H1 (cell line): ENCODE results near the gene NAMPT.

Source experiments
- ATF3 ChIP-seq: IDR thresholded peaks from 2 replicates; pipeline ENCODE4 v1.6.1; 2011; ENCODE audit warnings: low read depth, mild to moderate bottlenecking, low read length; ENCODE audit not compliant: insufficient read depth
- CBX5 ChIP-seq: fragments of 300-800, 300-1000 bp; sonication (generic); IDR thresholded peaks from 2 replicates; pipeline ENCODE4 v1.7.1; 2016; ENCODE audit warnings: antibody characterized with exemption, low read length, low read depth
- CEBPB ChIP-seq: IDR thresholded peaks from 2 replicates; pipeline ENCODE4 v1.6.1; 2012; ENCODE audit warnings: low read depth, low read length
- CTCF ChIP-seq, 3 experiments: IDR thresholded peaks; 1 replicate in 2 of 3; 2 replicates in 1 of 3; pipeline versions ENCODE4 v1.5.1 to v1.6.1; 2011; ENCODE audit warnings: low read length in 3 of 3, mild to moderate bottlenecking in 3 of 3, inconsistent platforms in 2 of 3, low read depth in 1 of 3, moderate library complexity in 1 of 3; ENCODE audit not compliant: insufficient read depth in 1 of 3; ENCODE audit errors: control extremely low read depth in 1 of 3
- MAFK ChIP-seq: IDR thresholded peaks from 2 replicates; pipeline ENCODE4 v1.6.1; 2012; ENCODE audit warnings: low read depth, mild to moderate bottlenecking, improper control_type of control experiment, low read length
- POLR2A ChIP-seq, 2 experiments: IDR thresholded peaks; 1 replicate in 1 of 2; 2 replicates in 1 of 2; pipeline ENCODE4 v1.6.1; 2011; ENCODE audit warnings: low read depth in 2 of 2, low read length in 2 of 2, mild to moderate bottlenecking in 2 of 2; ENCODE audit errors: control extremely low read depth in 1 of 2
- RAD21 ChIP-seq, 2 experiments: IDR thresholded peaks in 1 of 2; conservative IDR thresholded peaks in 1 of 2; 2 replicates each; pipeline ENCODE4 v1.6.1; 2011; ENCODE audit warnings: low read depth in 2 of 2, low read length in 2 of 2, improper control_type of control experiment in 1 of 2, inconsistent platforms in 1 of 2, mild to moderate bottlenecking in 1 of 2, moderate library complexity in 1 of 2
- RNF2 ChIP-seq: fragments of 200-900, 300-1000 bp; sonication (generic); IDR thresholded peaks from 2 replicates; pipeline ENCODE4 v1.7.1; 2016; ENCODE audit warnings: borderline replicate concordance, low read depth, mild to moderate bottlenecking, antibody characterized with exemption, low read length; ENCODE audit not compliant: poor library complexity, severe bottlenecking; ENCODE audit errors: missing control alignments
- SIX5 ChIP-seq: IDR thresholded peaks from 2 replicates; pipeline ENCODE4 v1.6.1; 2011; ENCODE audit warnings: mild to moderate bottlenecking, low read depth, low read length
- SP2 ChIP-seq: IDR thresholded peaks from 2 replicates; pipeline ENCODE4 v1.6.1; 2012; ENCODE audit warnings: mild to moderate bottlenecking, low read length, inconsistent platforms
- SUZ12 ChIP-seq: fragments of 200-600 bp; sonication (generic); IDR thresholded peaks from 2 replicates; pipeline ENCODE4 v1.6.1; 2012; ENCODE audit warnings: mild to moderate bottlenecking, inconsistent platforms, low read length, moderate library complexity, mixed read lengths
- YY1 ChIP-seq: IDR thresholded peaks from 2 replicates; pipeline ENCODE4 v1.6.1; 2011; ENCODE audit warnings: low read depth, mild to moderate bottlenecking, low read length
- ZNF274 ChIP-seq: IDR thresholded peaks from 2 replicates; pipeline ENCODE4 v1.7.0; 2012; ENCODE audit warnings: low read length, borderline replicate concordance; ENCODE audit errors: extremely low read depth

- TF ChIP-seq CEBPB (no peak), CTCF (IDR thresholded peaks at IDR 0.05; ENCODE audit: control extremely low read depth in 1 of 3, insufficient read depth in 1 of 3, low read depth in 1 of 3, low read length in 3 of 3) (no peak), MAFK (no peak), POLR2A (IDR thresholded peaks at IDR 0.05; ENCODE audit: control extremely low read depth in 1 of 2, low read depth in 2 of 2, low read length in 2 of 2) (no peak), SIX5 (no peak), CBX5 (no peak), SUZ12 (no peak), YY1 (no peak), RAD21 (IDR thresholded peaks at IDR 0.05 in 1 of 2, conservative IDR thresholded peaks at IDR 0.05 in 1 of 2; ENCODE audit: low read depth in 2 of 2, low read length in 2 of 2) (no peak), SP2 (no peak), ZNF274 (no peak), RNF2 (no peak), ATF3 (no peak)
Measured at GRCh38 chr7:106236065-106236464, 48.7 kb downstream of the NAMPT start.
